GM12891 (cell line): ENCODE results near the gene MAG.

Experiments
- POLR2A ChIP-seq: IDR thresholded peaks from 2 replicates; pipeline ENCODE4 v1.6.1; 2011; ENCODE audit warnings: low read depth, low read length, control low read depth
- POLR2AphosphoS5 ChIP-seq: IDR thresholded peaks from 2 replicates; pipeline ENCODE4 v1.6.1; 2011; ENCODE audit warnings: low read depth, low read length, control low read depth
- SPI1 ChIP-seq: IDR thresholded peaks from 2 replicates; pipeline ENCODE4 v1.6.1; 2011; ENCODE audit warnings: low read depth, low read length, control low read depth
- TAF1 ChIP-seq: IDR thresholded peaks from 2 replicates; pipeline ENCODE4 v1.6.1; 2011; ENCODE audit warnings: low read depth, low read length, control low read depth

DNA sequence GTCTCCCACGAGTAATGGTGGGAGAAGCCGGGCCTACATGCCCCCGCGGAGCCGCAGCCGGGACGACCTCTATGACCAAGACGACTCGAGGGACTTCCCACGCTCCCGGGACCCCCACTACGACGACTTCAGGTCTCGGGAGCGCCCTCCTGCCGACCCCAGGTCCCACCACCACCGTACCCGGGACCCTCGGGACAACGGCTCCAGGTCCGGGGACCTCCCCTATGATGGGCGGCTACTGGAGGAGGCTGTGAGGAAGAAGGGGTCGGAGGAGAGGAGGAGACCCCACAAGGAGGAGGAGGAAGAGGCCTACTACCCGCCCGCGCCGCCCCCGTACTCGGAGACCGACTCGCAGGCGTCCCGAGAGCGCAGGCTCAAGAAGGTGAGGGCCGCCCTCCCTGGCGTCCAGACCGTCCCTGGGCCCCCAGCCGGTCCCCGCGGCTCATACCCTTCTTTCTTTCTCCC is 24.6 kb upstream of the MAG start:
- TF ChIP-seq POLR2AphosphoS5 (no peak; the same call in none of the 2 replicates), POLR2A (no peak), SPI1 (no peak), TAF1 (no peak)
